ENCODE data around the gene GPR173.
A peak's percentile ranks its signal among the peaks of the same experiment; 100 is the strongest.

GPR173 gene

DNA sequence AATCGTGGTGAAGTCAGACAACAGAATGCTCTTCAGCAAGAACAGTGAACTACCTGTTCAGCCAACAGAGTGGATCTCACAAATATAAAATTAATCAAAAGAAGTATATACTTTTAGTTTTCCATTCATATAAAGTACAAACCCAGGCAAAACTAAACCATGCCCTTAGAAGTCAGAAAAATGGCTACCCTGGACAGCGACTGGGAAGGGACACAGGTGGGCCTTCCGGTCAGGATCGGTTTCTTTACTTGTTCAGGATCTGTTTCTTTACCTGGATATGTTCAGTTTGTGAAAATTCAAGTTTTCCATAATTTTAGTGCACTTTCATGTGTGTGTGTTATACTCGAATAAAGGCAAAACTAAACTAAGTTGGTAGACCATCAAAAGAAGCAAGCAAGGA lies 12.4 kb upstream of the GPR173 start:
- in situ Hi-C loops (cut with MboI; ENCODE audit: low sequenced_read_pairs), result no loop called here
- Histone ChIP-seq H3K27me3 (ENCODE audit: low read depth) (peaks cover 16% of the 10 kb centered on the region), H3K4me3 (no peak overlapping the region), H3K4me1 (no peaks in the 10 kb centered on the region), H3K36me3 (replicated peaks) (no peaks in the 10 kb centered on the region), H3K9me3 (no peaks in the 10 kb centered on the region)
- DNase-seq (ENCODE audit: low spot score in 2 of 2), result no peak

- Histone ChIP-seq H3K27me3 (ENCODE audit: low read depth) (peaks cover 14% of the 10 kb centered on the region), H3K4me1 (no peaks in the 10 kb centered on the region), H3K36me3 (replicated peaks) (no peaks in the 10 kb centered on the region), H3K9me3 (no peaks in the 10 kb centered on the region), H3K4me3 (no peak overlapping the region)
- in situ Hi-C loops (cut with MboI; ENCODE audit: low sequenced_read_pairs), result no loop called here
- DNase-seq (ENCODE audit: low spot score in 2 of 2), result no peak
Measured at GRCh38 chrX:53039236-53039635, 9.4 kb upstream of the GPR173 start.

DNA sequence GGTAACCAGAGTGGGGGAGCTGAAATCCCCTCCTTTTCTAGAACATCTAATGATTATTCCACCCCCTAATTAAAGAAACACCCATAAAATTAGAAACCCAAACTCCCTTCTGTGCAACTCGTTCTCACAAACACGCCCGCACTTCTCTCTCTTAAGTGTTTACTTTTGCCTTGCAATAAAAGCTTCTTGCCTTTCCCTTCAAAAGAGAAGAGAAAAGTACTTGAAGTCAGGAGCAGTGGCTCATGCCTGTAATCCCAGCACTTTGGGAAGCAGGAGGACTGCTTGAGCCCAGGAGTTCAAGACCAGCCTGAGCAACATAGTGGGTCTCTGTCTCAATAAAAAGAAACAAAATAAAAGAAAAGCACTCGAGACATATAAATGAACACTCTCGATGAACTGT lies 3.6 kb upstream of the GPR173 start:
- Histone ChIP-seq H3K4me3 (no peak overlapping the region), H3K9me3 (no peaks in the 10 kb centered on the region), H3K36me3 (replicated peaks) (no peaks in the 10 kb centered on the region), H3K27me3 (ENCODE audit: low read depth) (peaks cover 9% of the 10 kb centered on the region), H3K4me1 (peaks cover 11% of the 10 kb centered on the region)
- in situ Hi-C loops (cut with MboI; ENCODE audit: low sequenced_read_pairs), result no loop called here
- no peak for DNase-seq (ENCODE audit: low spot score in 2 of 2)

DNA sequence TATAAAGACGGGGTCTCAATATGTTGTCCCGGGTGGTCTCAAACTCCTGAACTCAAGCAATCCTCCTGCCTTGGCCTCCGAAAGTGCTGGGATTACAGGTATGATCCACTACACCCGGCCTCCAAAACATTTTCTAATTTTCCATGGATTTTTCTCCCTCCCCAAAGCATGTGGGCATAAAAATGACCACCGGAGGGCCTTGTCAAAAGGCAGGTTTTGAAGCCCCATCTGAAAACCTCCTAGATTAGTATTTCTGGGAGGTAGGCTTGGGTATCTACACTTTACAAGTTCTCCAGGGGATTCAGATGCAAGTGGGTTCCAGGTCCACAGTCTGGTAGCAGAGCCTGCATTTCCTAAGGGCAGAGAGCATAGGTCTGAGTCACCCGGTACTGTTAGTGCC lies 1.4 kb upstream of the GPR173 start:
- peak in 1 of 2 experiments; percentile 46 for DNase-seq (ENCODE audit: low spot score in 2 of 2)
- in situ Hi-C loops (cut with MboI; ENCODE audit: low sequenced_read_pairs), result no loop called here
- H3K27me3 ChIP-seq (ENCODE audit: low read depth), result 0 out of 2 replicates have a peak, but pooled peaks cover 2% of the 10 kb centered on the region
- H3K9me3 ChIP-seq, result no peaks in the 10 kb centered on the region
- H3K4me1 ChIP-seq, result peaks cover 24% of the 10 kb centered on the region
- H3K4me3 ChIP-seq, result no peak overlapping the region
- H3K36me3 ChIP-seq (replicated peaks), result no peaks in the 10 kb centered on the region

DNA sequence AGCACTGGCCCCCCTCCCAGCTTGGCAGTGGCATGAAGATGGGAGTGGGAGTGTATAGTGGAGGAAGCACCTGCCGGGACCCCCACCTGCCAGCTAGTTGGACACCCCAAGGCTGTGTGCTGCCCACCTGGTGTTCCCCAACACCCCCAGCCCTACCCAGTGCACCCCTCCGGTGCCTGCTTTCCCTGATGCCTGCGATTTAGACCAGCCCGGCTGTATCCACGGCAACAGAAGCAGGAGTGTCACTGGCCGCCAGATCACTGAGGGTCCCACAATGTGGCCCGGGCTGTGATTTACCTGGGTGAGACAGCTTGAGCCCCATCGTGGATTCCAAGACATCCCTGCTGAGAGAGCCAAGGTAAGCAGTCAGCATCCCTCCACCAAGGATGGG lies 533 bp downstream of the GPR173 start:
- Histone ChIP-seq H3K4me1 (peaks cover 24% of the 10 kb centered on the region), H3K36me3 (replicated peaks) (no peaks in the 10 kb centered on the region), H3K27me3 (ENCODE audit: low read depth) (no peaks in the 10 kb centered on the region), H3K9me3 (no peaks in the 10 kb centered on the region), H3K4me3 (peak overlapping the region; percentile 78)
- DNase-seq (ENCODE audit: low spot score in 2 of 2), result peak in 1 of 2 experiments; percentile 20
- in situ Hi-C loops (cut with MboI; ENCODE audit: low sequenced_read_pairs), result no loop called here

DNA sequence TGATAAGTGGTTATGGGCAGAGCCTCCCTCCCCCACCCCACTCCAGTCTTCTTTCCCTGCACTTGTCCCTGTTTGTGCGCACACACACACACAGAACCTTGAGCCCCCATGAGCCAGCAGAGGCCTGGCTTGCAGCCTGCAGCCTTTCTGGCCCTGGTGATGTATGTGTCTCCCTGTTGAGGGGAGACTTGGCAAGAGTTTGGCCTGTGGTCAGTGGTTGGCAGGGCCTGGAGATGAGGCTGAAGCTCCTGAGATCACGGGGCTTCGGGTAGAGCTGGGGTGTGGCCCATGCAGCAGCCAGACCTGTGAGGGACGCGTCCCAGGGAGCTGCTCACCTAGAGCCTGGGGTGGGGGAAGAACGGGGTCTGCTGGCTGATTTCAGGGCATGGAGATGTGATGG lies 2.3 kb downstream of the GPR173 start:
- Histone ChIP-seq H3K9me3 (no peaks in the 10 kb centered on the region), H3K4me1 (peaks cover 24% of the 10 kb centered on the region), H3K36me3 (replicated peaks) (no peaks in the 10 kb centered on the region), H3K27me3 (ENCODE audit: low read depth) (no peaks in the 10 kb centered on the region), H3K4me3 (no peak overlapping the region; the same call in 1 of the 2 replicates)
- in situ Hi-C loops (cut with MboI; ENCODE audit: low sequenced_read_pairs), result no loop called here
- DNase-seq (ENCODE audit: low spot score in 2 of 2), result no peak

- peaks cover 10% of the 10 kb centered on the region for H3K4me1 ChIP-seq
- in situ Hi-C loops (cut with MboI; ENCODE audit: low sequenced_read_pairs), result no loop called here
- no peaks in the 10 kb centered on the region for H3K9me3 ChIP-seq
- no peaks in the 10 kb centered on the region for H3K36me3 ChIP-seq (replicated peaks)
- DNase-seq (ENCODE audit: low spot score in 2 of 2), result no peak
- H3K4me3 ChIP-seq, result no peak overlapping the region
- no peaks in the 10 kb centered on the region for H3K27me3 ChIP-seq (ENCODE audit: low read depth)
Measured at GRCh38 chrX:53055244-53055849, 6.8 kb downstream of the GPR173 start.

GRCh38 chrX:53056292-53056691 lies 7.7 kb downstream of the GPR173 start:
- no peak overlapping the region for H3K4me3 ChIP-seq
- H3K4me1 ChIP-seq, result peaks cover 4% of the 10 kb centered on the region
- H3K9me3 ChIP-seq, result no peaks in the 10 kb centered on the region
- no peaks in the 10 kb centered on the region for H3K27me3 ChIP-seq (ENCODE audit: low read depth)
- in situ Hi-C loops (cut with MboI; ENCODE audit: low sequenced_read_pairs), result no loop called here
- no peak for DNase-seq (ENCODE audit: low spot score in 2 of 2)
- H3K36me3 ChIP-seq (replicated peaks), result no peaks in the 10 kb centered on the region

DNA sequence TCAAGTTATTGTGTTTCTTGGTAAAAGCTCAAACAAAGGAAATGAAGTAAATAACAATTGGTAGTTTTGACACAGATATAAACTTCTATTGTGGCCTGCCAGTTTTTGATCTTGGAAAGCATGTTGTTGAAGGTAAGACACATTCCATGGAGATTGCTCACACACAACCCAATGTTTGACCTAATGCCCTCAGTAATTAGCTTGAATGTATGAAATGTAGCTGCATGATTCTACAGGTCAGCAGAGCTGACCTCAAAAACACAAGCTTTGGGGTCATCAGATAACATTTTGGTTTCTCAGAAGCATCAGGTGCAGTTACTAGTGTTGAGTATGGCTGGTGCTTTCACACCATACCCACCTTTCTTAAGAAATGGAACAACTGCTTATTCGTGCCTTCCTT lies 16.5 kb downstream of the GPR173 start:
- in situ Hi-C loops (cut with MboI; ENCODE audit: low sequenced_read_pairs), result no loop called here
- Histone ChIP-seq H3K4me3 (no peak overlapping the region), H3K36me3 (replicated peaks) (peaks cover 3% of the 10 kb centered on the region; the same call in 1 of the 2 replicates), H3K27me3 (ENCODE audit: low read depth) (no peaks in the 10 kb centered on the region), H3K4me1 (no peaks in the 10 kb centered on the region), H3K9me3 (no peaks in the 10 kb centered on the region)
- DNase-seq (ENCODE audit: low spot score in 2 of 2), result no peak

- Histone ChIP-seq H3K9me3 (no peaks in the 10 kb centered on the region), H3K36me3 (replicated peaks) (0 out of 2 replicates have a peak, but pooled peaks cover 3% of the 10 kb centered on the region), H3K4me1 (peaks cover 14% of the 10 kb centered on the region), H3K27me3 (ENCODE audit: low read depth) (no peaks in the 10 kb centered on the region), H3K4me3 (no peak overlapping the region)
- DNase-seq (ENCODE audit: low spot score in 2 of 2), result no peak
- in situ Hi-C loops (cut with MboI; ENCODE audit: low sequenced_read_pairs), result no loop called here
Measured at GRCh38 chrX:53071064-53071463, 22.5 kb downstream of the GPR173 start.

DNA sequence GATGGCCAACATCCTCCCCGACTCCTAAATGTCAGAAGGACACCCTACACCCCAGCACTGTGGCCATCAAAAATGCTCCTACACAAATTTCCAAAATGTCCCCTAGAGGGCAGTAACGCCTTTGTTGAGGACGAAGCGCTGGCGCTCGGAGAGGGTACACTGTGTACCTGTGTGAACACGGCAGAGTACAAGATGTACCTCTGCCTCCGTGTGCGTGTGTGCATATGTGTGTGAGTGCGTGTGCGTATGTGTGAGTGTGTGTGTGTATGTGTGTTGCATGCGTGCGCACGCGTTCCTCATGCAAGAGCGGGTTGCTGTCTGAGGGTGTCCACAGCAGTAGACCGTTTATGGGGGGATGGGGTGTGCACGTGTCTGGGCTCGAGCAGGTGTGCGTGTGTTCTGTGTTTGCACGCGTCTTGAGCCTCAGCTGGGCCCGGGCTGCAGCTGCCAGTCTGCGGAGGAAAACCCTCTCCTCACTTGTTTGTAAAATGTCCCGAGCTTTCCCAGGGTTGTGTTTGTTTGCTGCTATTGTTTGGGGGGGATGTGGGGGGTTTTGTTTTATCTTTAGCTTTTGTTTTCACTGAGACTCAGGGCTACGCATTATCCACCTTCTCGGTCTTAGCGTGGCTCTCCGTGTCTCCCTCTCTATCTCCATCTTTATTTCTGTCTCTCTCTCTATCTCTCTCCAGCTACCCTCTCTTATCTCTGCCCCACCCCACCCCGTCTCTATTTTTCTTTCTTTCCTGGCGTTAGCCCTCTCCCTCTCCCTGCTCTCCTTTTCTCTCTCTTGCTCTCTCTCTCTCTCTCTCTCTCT lies 23.2 kb downstream of the GPR173 start:
- Histone ChIP-seq H3K4me1 (peaks cover 14% of the 10 kb centered on the region), H3K4me3 (peak overlapping the region; percentile 28), H3K9me3 (no peaks in the 10 kb centered on the region), H3K27me3 (ENCODE audit: low read depth) (no peaks in the 10 kb centered on the region), H3K36me3 (replicated peaks) (0 out of 2 replicates have a peak, but pooled peaks cover 3% of the 10 kb centered on the region)
- peak; percentile 74 to 84 for DNase-seq (ENCODE audit: low spot score in 2 of 2)
- in situ Hi-C loops (cut with MboI; ENCODE audit: low sequenced_read_pairs), result no loop called here

- in situ Hi-C loops (cut with MboI; ENCODE audit: low sequenced_read_pairs), result no loop called here
- Histone ChIP-seq H3K4me3 (peak overlapping the region; percentile 28), H3K27me3 (ENCODE audit: low read depth) (no peaks in the 10 kb centered on the region), H3K4me1 (peaks cover 14% of the 10 kb centered on the region), H3K9me3 (no peaks in the 10 kb centered on the region), H3K36me3 (replicated peaks) (0 out of 2 replicates have a peak, but pooled peaks cover 3% of the 10 kb centered on the region)
- DNase-seq (ENCODE audit: low spot score in 2 of 2), result no peak
Measured at GRCh38 chrX:53072418-53073114, 24.0 kb downstream of the GPR173 start.

DNA sequence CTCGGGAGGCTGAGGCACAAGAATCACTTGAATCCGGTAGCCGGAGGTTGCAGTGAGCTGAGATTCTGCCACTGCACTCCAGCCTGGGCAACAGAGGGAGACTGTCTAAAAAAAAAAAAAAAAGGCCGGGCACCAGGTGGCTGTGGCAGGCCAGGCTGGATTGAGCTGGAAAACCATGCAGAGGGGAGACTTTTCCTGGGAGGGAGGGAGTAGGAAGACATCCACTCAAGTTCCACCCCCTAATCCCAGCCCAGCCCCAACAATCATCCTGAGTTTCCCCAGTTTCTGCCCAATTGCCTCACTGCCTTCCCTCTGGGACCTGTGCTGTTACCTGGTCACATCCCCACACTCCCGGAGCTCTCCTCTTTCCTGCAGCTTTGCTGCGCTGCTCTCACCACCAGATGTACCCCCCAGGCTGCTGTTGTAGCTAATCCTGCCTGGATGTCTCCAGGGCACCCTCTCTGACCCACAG lies 24.6 kb downstream of the GPR173 start:
- Histone ChIP-seq H3K27me3 (ENCODE audit: low read depth) (no peaks in the 10 kb centered on the region), H3K9me3 (no peaks in the 10 kb centered on the region), H3K4me1 (peaks cover 14% of the 10 kb centered on the region), H3K4me3 (no peak overlapping the region), H3K36me3 (replicated peaks) (0 out of 2 replicates have a peak, but pooled peaks cover 3% of the 10 kb centered on the region)
- peak; percentile 50 to 68 for DNase-seq (ENCODE audit: low spot score in 2 of 2)
- in situ Hi-C loops (cut with MboI; ENCODE audit: low sequenced_read_pairs), result no loop called here

- Histone ChIP-seq H3K4me1 (peaks cover 14% of the 10 kb centered on the region), H3K9me3 (no peaks in the 10 kb centered on the region), H3K36me3 (replicated peaks) (0 out of 2 replicates have a peak, but pooled peaks cover 3% of the 10 kb centered on the region), H3K4me3 (no peak overlapping the region), H3K27me3 (ENCODE audit: low read depth) (no peaks in the 10 kb centered on the region)
- no peak for DNase-seq (ENCODE audit: low spot score in 2 of 2)
- in situ Hi-C loops (cut with MboI; ENCODE audit: low sequenced_read_pairs), result no loop called here
Measured at GRCh38 chrX:53075011-53075410, 26.4 kb downstream of the GPR173 start.
